ENCODE results near the gene MLEC.

GRCh38 chr12:120662879-120663278 lies 24.1 kb upstream of the MLEC start:
- TF ChIP-seq CTCF (IDR thresholded peaks at IDR 0.05) = no peak
- TF ChIP-seq ZFX (IDR thresholded peaks at IDR 0.05; ENCODE audit: borderline replicate concordance) = no peak

All from 22Rv1 (cell line).